ENCODE data around the gene AKAP6. TPM values are rescaled to one million over a fixed set of nuclear protein-coding genes. Genes with fewer than 3 reads are reported as not detected.

The AKAP6 gene
- total and polyA plus RNA-seq, 4 donors = 0.42 to 3.2 (median 1.7) TPM

DNA sequence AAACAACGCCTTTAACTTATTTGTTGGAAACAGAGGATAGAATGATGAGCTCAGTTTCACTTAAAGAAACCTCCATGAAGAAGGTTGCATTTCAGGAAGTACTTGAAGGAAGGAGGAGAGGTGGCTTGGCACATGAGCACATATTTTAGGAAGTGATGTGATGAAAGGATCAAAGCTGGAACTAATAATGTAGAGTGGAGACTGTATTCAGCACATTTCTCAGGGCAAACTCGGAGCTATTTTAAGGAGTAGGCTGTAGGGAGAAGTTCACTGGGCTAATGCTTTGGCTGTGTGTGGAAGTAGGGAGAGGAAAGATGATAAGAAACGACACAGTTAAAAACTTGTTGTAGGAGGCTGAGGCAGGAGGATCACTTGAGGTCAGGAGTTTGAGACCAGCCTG is 272.8 kb downstream of the AKAP6 start (continued):
- TF ChIP-seq, protein P1, sequence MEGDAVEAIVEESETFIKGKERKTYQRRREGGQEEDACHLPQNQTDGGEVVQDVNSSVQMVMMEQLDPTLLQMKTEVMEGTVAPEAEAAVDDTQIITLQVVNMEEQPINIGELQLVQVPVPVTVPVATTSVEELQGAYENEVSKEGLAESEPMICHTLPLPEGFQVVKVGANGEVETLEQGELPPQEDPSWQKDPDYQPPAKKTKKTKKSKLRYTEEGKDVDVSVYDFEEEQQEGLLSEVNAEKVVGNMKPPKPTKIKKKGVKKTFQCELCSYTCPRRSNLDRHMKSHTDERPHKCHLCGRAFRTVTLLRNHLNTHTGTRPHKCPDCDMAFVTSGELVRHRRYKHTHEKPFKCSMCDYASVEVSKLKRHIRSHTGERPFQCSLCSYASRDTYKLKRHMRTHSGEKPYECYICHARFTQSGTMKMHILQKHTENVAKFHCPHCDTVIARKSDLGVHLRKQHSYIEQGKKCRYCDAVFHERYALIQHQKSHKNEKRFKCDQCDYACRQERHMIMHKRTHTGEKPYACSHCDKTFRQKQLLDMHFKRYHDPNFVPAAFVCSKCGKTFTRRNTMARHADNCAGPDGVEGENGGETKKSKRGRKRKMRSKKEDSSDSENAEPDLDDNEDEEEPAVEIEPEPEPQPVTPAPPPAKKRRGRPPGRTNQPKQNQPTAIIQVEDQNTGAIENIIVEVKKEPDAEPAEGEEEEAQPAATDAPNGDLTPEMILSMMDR (IDR thresholded peaks at IDR 0.05; ENCODE audit: low read depth, low read length, missing input control) = no peak
- TF ChIP-seq HNF4G (IDR thresholded peaks at IDR 0.05) (no peak), RAD21 (IDR thresholded peaks at IDR 0.05) (no peak), EGR1 (IDR thresholded peaks at IDR 0.05; ENCODE audit: low read depth in 2 of 2) (no peak), NR2F2 (IDR thresholded peaks at IDR 0.05) (no peak), FOXA1 (IDR thresholded peaks at IDR 0.05) (no peak), SP1 (IDR thresholded peaks at IDR 0.05) (no peak)
- TF ChIP-seq, protein P2, sequence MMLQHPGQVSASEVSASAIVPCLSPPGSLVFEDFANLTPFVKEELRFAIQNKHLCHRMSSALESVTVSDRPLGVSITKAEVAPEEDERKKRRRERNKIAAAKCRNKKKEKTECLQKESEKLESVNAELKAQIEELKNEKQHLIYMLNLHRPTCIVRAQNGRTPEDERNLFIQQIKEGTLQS (IDR thresholded peaks at IDR 0.05) = no peak

DNA sequence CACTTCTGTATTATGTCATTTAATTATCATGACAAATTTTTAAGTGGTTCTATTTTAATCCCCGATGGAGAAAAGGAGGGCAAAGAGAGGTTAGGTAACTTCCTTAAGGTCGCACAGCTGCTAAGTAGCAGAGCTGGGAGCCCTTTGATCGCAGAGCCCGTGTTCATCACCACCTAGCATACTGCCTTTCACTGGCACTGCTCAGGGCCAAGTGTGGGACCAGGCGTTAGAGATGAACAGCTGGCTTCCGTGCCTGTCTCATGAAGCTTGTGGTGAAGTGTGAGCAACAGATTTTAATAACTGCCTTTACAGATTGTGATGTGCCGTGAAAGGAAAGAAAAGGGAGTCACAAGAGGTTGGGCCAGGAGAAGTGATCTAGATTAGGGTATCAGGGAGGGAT is 273.6 kb downstream of the AKAP6 start:
- H3K9me3 ChIP-seq (ENCODE audit: control insufficient read depth in 4 of 4, low read length in 3 of 4) = no peaks in the 10 kb centered on the region
- H3K27me3 ChIP-seq (ENCODE audit: control insufficient read depth in 4 of 4, insufficient read depth in 4 of 4, low read length in 3 of 4) = no peaks in the 10 kb centered on the region
- no peak overlapping the region for H3K4me3 ChIP-seq (ENCODE audit: low read depth in 1 of 3, low read length in 3 of 3)
- WGBS = 92% methylated on average over 7 of the region's 7 CpGs
- no peak overlapping the region for H3K27ac ChIP-seq (ENCODE audit: low read depth in 1 of 2, low read length in 2 of 2)
- H3K9ac ChIP-seq (ENCODE audit: low read depth in 1 of 2, low read length in 2 of 2) = no peak overlapping the region
- no peak for DNase-seq (ENCODE audit: low spot score)
- no peak for TF ChIP-seq FOXA1 (IDR thresholded peaks at IDR 0.05)
- H3K4me1 ChIP-seq (ENCODE audit: control insufficient read depth in 4 of 4, insufficient read depth in 4 of 4, low read length in 3 of 4) = no peaks in the 10 kb centered on the region
- no peaks in the 10 kb centered on the region for H3K36me3 ChIP-seq (ENCODE audit: control insufficient read depth in 4 of 4, insufficient read depth in 3 of 4, low read depth in 1 of 4, low read length in 3 of 4)

DNA sequence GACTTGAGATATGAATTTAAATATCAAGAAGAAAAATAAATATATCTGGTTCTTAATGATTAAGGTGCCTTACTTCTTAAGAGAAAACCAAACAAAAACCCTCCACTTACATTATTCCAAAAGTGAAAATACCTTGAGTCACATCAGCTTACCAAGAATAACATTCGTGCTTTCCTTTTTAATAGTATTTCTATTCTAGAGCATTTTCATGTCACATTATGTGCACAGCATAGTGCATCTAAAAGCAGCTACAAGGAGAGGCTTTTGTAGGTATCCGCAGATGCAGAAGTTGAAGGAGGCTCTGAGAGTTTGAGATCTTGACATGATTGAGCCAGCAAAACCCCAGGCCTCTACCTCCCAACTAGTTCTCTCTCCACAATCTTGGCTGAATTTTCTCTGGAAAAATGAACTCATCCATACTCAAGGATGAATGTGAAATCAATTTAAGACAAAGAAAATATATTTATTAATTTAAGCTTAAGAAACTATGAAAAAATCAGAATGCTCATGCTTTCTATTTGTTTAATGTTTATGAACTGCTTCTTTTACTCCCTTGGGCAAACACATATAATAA is 275.0 kb downstream of the AKAP6 start:
- 97% methylated on average over 2 of the region's 2 CpGs for WGBS
- TF ChIP-seq HNF4A (conservative IDR thresholded peaks at IDR 0.05) (no peak), YY1 (IDR thresholded peaks at IDR 0.05) (no peak), HNF4G (IDR thresholded peaks at IDR 0.05) (no peak), FOXA1 (IDR thresholded peaks at IDR 0.05) (no peak), RAD21 (IDR thresholded peaks at IDR 0.05) (no peak), JUND (IDR thresholded peaks at IDR 0.05) (no peak), SP1 (IDR thresholded peaks at IDR 0.05) (no peak), NR2F2 (IDR thresholded peaks at IDR 0.05) (no peak), RXRA (IDR thresholded peaks at IDR 0.05) (no peak), TAF1 (conservative IDR thresholded peaks at IDR 0.05) (no peak), EGR1 (IDR thresholded peaks at IDR 0.05; ENCODE audit: low read depth in 2 of 2) (no peak), GABPA (IDR thresholded peaks at IDR 0.05 in 1 of 2, conservative IDR thresholded peaks at IDR 0.05 in 1 of 2) (no peak), FOXA2 (IDR thresholded peaks at IDR 0.05) (no peak)
- TF ChIP-seq, protein P1 (IDR thresholded peaks at IDR 0.05; ENCODE audit: low read depth, low read length, missing input control) = no peak
- TF ChIP-seq, protein P3, sequence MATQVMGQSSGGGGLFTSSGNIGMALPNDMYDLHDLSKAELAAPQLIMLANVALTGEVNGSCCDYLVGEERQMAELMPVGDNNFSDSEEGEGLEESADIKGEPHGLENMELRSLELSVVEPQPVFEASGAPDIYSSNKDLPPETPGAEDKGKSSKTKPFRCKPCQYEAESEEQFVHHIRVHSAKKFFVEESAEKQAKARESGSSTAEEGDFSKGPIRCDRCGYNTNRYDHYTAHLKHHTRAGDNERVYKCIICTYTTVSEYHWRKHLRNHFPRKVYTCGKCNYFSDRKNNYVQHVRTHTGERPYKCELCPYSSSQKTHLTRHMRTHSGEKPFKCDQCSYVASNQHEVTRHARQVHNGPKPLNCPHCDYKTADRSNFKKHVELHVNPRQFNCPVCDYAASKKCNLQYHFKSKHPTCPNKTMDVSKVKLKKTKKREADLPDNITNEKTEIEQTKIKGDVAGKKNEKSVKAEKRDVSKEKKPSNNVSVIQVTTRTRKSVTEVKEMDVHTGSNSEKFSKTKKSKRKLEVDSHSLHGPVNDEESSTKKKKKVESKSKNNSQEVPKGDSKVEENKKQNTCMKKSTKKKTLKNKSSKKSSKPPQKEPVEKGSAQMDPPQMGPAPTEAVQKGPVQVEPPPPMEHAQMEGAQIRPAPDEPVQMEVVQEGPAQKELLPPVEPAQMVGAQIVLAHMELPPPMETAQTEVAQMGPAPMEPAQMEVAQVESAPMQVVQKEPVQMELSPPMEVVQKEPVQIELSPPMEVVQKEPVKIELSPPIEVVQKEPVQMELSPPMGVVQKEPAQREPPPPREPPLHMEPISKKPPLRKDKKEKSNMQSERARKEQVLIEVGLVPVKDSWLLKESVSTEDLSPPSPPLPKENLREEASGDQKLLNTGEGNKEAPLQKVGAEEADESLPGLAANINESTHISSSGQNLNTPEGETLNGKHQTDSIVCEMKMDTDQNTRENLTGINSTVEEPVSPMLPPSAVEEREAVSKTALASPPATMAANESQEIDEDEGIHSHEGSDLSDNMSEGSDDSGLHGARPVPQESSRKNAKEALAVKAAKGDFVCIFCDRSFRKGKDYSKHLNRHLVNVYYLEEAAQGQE (IDR thresholded peaks at IDR 0.05) = no peak
- TF ChIP-seq, protein P4, sequence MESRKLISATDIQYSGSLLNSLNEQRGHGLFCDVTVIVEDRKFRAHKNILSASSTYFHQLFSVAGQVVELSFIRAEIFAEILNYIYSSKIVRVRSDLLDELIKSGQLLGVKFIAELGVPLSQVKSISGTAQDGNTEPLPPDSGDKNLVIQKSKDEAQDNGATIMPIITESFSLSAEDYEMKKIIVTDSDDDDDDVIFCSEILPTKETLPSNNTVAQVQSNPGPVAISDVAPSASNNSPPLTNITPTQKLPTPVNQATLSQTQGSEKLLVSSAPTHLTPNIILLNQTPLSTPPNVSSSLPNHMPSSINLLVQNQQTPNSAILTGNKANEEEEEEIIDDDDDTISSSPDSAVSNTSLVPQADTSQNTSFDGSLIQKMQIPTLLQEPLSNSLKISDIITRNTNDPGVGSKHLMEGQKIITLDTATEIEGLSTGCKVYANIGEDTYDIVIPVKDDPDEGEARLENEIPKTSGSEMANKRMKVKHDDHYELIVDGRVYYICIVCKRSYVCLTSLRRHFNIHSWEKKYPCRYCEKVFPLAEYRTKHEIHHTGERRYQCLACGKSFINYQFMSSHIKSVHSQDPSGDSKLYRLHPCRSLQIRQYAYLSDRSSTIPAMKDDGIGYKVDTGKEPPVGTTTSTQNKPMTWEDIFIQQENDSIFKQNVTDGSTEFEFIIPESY (IDR thresholded peaks at IDR 0.05) = no peak
- TF ChIP-seq, protein P2 (IDR thresholded peaks at IDR 0.05) = no peak
- TF ChIP-seq, protein P5, sequence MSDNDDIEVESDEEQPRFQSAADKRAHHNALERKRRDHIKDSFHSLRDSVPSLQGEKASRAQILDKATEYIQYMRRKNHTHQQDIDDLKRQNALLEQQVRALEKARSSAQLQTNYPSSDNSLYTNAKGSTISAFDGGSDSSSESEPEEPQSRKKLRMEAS (IDR thresholded peaks at IDR 0.05) = no peak
- no peaks in the 10 kb centered on the region for H3K36me3 ChIP-seq (ENCODE audit: control insufficient read depth in 4 of 4, insufficient read depth in 3 of 4, low read depth in 1 of 4, low read length in 3 of 4)
- no peaks in the 10 kb centered on the region for H3K4me1 ChIP-seq (ENCODE audit: control insufficient read depth in 4 of 4, insufficient read depth in 4 of 4, low read length in 3 of 4)
- H3K27me3 ChIP-seq (ENCODE audit: control insufficient read depth in 4 of 4, insufficient read depth in 4 of 4, low read length in 3 of 4) = no peaks in the 10 kb centered on the region
- H3K27ac ChIP-seq (ENCODE audit: low read depth in 1 of 2, low read length in 2 of 2) = no peak overlapping the region
- DNase-seq (ENCODE audit: low spot score) = no peak
- H3K4me3 ChIP-seq (ENCODE audit: low read depth in 1 of 3, low read length in 3 of 3) = no peak overlapping the region
- H3K9ac ChIP-seq (ENCODE audit: low read depth in 1 of 2, low read length in 2 of 2) = no peak overlapping the region
- no peaks in the 10 kb centered on the region for H3K9me3 ChIP-seq (ENCODE audit: control insufficient read depth in 4 of 4, low read length in 3 of 4)
